ENCODE data around the gene PANX2. TPM values are rescaled to one million over a fixed set of nuclear protein-coding genes. Genes with fewer than 3 reads are reported as not detected.

Gene PANX2
- total RNA-seq, 2 donors from 2014 or later, result 3.8 to 8.0 TPM

DNA sequence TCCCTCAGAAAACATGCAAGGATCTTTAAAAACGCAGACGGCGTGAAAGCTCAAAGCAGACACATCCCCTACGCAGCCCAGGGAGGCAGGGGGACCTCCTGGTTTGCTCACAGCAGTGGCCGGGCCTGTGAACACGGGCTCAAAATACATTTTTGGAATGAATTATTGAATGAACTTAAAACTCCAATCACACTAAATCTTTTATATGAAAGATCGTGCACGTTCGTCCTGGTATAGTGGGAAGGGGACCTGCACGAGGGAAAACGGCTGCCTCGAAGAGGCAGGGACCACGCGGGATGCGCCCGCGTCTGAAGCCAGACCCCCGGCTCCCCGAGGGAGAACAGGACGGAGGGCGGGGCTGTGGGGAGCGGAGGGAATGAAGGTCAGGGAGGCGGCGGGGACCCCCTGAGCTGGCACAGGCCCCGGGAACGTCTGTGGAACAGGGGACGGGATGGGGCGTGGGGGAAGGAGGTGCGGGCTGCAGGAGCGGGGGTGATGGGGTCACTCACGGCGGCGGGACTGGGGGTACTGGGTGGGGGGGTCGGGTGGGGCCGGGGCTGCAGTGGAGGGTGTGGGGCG lies 1.3 kb upstream of the PANX2 start:
- Mint-ChIP-seq H3K27ac (no peak overlapping the region), H3K4me3 (peak overlapping the region; percentile 67 to 83), H3K27me3 (ENCODE audit: low read depth) (peaks cover 41% of the 10 kb centered on the region), H3K4me1 (ENCODE audit: low read depth) (peaks cover 6% of the 10 kb centered on the region), H3K9me3 (peaks cover 0 to 2% of the 10 kb centered on the region in 2 donors), H3K36me3 (ENCODE audit: insufficient read depth in 2 of 2) (peaks cover 0 to 4% of the 10 kb centered on the region in 2 donors)
- DNase-seq (no peak), ATAC-seq (replicated peaks in 1 of 2) (no peak)

DNA sequence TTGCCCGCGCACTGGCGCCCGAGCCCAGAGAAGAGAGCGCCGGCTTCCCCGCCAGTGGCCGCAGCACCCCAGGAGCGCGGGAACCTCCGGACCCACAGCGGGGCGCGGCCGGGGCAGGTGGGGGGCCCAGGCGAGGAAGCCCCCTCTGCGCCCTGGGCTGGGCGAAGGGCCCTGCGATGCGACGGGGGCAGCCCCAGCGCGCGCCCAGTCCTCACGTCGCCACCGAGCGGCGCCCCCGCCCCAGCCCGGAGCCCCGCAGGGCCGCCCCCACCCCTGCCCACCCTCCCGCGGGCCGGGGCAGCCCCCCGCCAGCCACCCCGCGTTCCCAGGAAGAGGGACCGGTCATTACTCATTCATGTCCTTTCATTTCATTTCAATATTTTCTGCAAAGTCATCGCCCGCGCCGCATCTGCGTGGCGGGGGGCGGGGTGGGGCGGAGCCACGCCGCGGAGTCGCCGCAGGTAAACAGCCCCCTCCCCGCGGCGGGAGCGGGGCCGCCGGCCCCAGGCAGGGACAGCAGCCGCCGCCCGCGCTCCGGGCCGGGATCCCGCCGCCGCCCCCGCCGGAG lies 673 bp upstream of the PANX2 start:
- H3K4me3 Mint-ChIP-seq, result peak overlapping the region; percentile 52 to 59
- DNase-seq (peak; percentile 65 to 78), ATAC-seq (replicated peaks in 1 of 2) (peak; percentile 79 to 84)
- H3K27me3 Mint-ChIP-seq (ENCODE audit: low read depth), result peaks cover 39% of the 10 kb centered on the region
- H3K27ac Mint-ChIP-seq, result no peak overlapping the region
- peaks cover 0 to 2% of the 10 kb centered on the region in 2 donors for H3K9me3 Mint-ChIP-seq
- H3K4me1 Mint-ChIP-seq (ENCODE audit: low read depth), result peaks cover 6% of the 10 kb centered on the region
- peaks cover 0 to 4% of the 10 kb centered on the region in 2 donors for H3K36me3 Mint-ChIP-seq (ENCODE audit: insufficient read depth in 2 of 2)

DNA sequence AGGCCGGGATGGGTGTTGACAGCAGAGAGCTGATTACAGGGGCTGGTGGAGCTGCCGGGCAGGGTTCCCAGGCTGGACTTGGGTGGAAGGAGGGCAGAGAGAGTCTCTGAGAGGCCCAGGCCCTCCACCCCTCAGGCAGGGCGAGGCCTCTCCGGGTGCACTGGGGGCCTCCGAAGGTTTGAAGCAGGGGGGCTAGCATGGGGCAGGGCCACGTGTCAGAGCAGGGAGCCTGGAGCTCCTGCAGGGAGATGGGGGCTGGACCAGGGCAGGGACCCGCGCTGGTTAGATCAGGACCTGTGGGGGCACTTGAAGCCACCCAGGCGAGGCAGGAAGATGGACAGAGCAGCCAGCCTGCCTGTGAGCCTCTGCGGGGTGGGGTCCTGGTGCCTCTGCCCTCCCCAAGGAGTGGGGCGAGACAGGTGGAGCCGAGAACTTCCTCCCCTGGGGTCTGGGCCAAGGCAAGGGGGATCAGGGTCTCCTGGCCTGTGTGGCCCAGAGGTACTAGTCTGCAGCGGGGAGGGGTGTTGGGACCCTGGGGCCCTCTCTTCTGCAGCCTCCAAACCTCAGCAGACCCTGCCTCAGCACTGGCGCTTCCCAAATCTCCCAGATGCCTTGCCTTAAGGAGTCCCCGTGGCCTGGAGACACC lies 911 bp downstream of the PANX2 start:
- Mint-ChIP-seq H3K36me3 (ENCODE audit: insufficient read depth in 2 of 2) (peaks cover 0 to 3% of the 10 kb centered on the region in 2 donors), H3K4me1 (ENCODE audit: low read depth) (peaks cover 6% of the 10 kb centered on the region), H3K27ac (no peak overlapping the region)

DNA sequence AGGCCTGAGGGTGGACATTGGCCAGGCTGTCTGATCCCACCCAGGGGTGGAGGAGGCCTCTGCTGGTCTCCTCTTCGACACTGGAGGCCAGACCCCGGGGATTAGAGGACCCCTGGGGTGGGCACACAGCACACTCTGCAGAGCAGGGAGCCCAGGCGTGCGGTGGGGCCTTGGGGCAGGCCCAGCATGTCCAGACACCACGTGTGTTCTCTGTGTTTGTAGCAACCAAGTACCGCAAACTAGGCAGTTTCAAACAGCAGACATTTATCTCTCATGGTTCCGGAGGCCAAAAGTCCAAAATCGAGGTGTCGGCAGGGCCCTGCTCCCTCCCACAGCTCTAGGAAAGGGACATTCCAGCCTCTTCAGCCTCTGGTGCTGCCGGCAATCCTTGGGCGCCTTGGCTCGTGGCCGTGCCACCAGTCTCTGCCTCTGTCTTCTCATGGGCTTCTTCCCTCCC lies 1.5 kb downstream of the PANX2 start:
- DNase-seq (no peak), ATAC-seq (replicated peaks in 1 of 2) (no peak)
- Mint-ChIP-seq H3K27me3 (ENCODE audit: low read depth) (peaks cover 39% of the 10 kb centered on the region), H3K36me3 (ENCODE audit: insufficient read depth in 2 of 2) (peaks cover 0 to 3% of the 10 kb centered on the region in 2 donors), H3K4me3 (peak overlapping the region; percentile 13 to 27), H3K27ac (no peak overlapping the region), H3K4me1 (ENCODE audit: low read depth) (peaks cover 6% of the 10 kb centered on the region), H3K9me3 (no peaks in the 10 kb centered on the region)

More for the DNA sequence above, 911 bp downstream of the PANX2 start:
- no peak for ATAC-seq (replicated peaks in 1 of 2)
- no peak for DNase-seq
- Mint-ChIP-seq H3K9me3 (peaks cover 0 to under 1% of the 10 kb centered on the region in 2 donors), H3K4me3 (peak overlapping the region; percentile 80 to 81), H3K27me3 (ENCODE audit: low read depth) (peaks cover 39% of the 10 kb centered on the region)

DNA sequence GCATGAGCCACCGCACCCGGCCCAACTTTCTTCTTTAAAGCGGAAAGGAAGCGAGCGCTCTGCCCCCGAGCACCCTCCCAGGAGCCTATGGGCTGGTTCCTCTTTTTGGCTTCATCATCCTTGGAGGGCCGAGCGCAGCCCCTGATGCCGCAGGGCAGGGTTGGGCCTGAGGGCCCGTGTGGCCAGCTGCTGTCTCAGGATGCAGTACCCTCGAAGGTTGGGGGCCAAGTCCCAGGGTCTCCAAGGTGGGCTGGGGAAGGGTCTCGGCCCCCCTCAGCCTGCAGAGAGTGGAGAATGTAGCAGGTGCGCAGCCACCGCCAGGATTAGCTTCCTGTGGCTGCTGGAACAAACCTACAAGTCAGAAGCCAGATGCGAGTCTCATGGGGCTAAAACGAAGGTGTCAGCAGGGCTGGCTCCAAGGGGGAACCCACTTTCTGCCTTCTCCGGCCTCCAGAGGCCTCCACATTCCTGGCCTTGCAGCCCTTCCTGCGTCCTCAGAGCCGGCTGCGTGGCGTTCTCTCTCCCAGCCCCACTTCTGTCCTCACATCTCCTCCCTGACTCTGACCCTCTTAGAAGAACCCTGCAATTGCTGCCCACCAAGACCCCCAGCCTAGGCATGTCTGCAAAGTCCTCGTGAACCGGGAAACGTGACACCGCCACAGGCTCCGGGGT lies 2.9 kb downstream of the PANX2 start:
- Mint-ChIP-seq H3K4me1 (ENCODE audit: low read depth) (peaks cover 6% of the 10 kb centered on the region), H3K27me3 (ENCODE audit: low read depth) (peaks cover 29% of the 10 kb centered on the region), H3K4me3 (no peak overlapping the region), H3K27ac (no peak overlapping the region), H3K36me3 (ENCODE audit: insufficient read depth in 2 of 2) (peaks cover 0 to 3% of the 10 kb centered on the region in 2 donors), H3K9me3 (no peaks in the 10 kb centered on the region)
- DNase-seq (no peak), ATAC-seq (replicated peaks in 1 of 2) (no peak)

DNA sequence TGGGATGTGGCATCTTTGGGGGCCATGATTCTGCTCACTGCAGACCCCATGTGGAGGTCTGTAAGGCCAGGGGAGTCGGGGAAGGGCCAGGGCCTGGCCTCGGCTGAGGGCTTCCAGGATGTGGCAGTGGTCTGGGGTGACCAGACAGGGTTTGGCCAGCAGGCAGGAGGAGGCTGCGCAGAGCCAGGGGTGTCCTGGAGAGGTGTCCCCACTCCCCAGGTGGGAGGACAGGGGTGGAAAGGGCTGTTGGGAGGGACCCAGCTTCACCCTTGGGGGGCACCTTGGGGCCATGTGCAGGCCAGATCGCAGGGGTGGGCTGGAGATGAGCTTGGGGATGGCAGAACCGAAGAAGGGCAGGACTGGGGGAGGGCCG lies 3.4 kb downstream of the PANX2 start:
- no peak for DNase-seq
- Mint-ChIP-seq H3K27me3 (ENCODE audit: low read depth) (peaks cover 23% of the 10 kb centered on the region), H3K4me1 (ENCODE audit: low read depth) (peaks cover 5% of the 10 kb centered on the region), H3K27ac (no peak overlapping the region), H3K36me3 (ENCODE audit: insufficient read depth in 2 of 2) (peaks cover 0 to 3% of the 10 kb centered on the region in 2 donors), H3K4me3 (no peak overlapping the region), H3K9me3 (no peaks in the 10 kb centered on the region)
- no peak for ATAC-seq (replicated peaks in 1 of 2)

DNA sequence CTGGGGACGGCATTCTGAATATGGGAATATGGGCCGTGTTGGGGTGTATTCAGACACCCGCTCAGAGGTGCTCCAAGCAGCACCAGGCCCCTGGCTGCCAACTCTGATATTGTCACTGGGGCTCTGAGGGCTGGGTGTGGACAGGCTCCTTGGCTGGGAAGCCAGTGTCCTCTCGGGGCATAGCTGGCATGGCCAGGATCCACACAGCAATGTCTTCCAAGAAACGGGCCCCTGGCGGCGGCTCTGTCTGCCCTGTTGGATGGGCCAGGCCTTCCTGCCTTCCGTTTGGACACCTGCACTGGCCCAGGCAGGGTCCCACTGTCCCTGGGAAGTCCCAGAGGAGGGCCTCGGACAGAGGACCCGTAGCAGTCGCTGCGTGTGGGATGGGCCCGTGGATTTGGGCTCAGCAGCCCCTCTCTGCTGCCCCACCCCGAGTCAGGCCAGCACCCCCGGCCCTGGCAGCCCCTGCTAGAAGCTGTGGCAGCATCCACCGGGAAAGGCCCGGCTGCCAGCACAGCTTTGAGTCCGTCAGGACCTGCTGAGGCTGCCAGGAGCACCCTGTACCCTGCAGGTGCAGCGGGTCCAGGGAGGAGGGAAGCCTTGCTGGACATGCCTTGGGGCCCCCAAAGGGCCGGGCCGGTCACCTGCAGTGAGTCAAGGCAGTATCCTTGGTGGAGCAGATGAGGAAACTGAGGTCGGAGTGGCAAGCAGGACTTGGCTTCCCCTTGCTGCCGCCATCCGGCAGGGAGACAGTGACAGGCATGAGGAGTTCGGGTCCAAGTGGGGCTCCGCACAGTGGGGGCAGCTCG lies 4.1 kb downstream of the PANX2 start:
- DNase-seq (no peak), ATAC-seq (replicated peaks in 1 of 2) (no peak)
- no peak overlapping the region for H3K27ac Mint-ChIP-seq
- no peaks in the 10 kb centered on the region for H3K4me1 Mint-ChIP-seq (ENCODE audit: low read depth)
- no peaks in the 10 kb centered on the region for H3K9me3 Mint-ChIP-seq
- peaks cover 0 to 3% of the 10 kb centered on the region in 2 donors for H3K36me3 Mint-ChIP-seq (ENCODE audit: insufficient read depth in 2 of 2)
- peaks cover 19% of the 10 kb centered on the region for H3K27me3 Mint-ChIP-seq (ENCODE audit: low read depth)
- H3K4me3 Mint-ChIP-seq, result no peak overlapping the region

DNA sequence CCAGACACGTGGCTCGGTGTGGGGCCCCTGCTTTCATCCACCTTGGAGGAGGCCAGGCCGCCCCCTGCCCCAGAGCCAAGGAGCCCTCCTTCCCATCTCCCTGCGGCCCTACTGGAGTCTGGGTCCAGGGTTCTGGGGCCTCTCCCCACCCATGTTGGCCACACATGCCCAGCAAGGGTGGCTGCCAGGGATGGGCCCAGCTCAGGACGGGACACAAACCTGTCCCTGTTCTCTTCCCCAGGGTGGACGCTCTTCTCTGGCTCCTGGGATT lies 4.6 kb downstream of the PANX2 start:
- H3K9me3 Mint-ChIP-seq, result no peaks in the 10 kb centered on the region
- H3K27me3 Mint-ChIP-seq (ENCODE audit: low read depth), result peaks cover 19% of the 10 kb centered on the region
- no peak overlapping the region for H3K27ac Mint-ChIP-seq
- no peaks in the 10 kb centered on the region for H3K4me1 Mint-ChIP-seq (ENCODE audit: low read depth)
- ATAC-seq (replicated peaks in 1 of 2) (no peak), DNase-seq (no peak)
- peaks cover 0 to 3% of the 10 kb centered on the region in 2 donors for H3K36me3 Mint-ChIP-seq (ENCODE audit: insufficient read depth in 2 of 2)
- no peak overlapping the region for H3K4me3 Mint-ChIP-seq

DNA sequence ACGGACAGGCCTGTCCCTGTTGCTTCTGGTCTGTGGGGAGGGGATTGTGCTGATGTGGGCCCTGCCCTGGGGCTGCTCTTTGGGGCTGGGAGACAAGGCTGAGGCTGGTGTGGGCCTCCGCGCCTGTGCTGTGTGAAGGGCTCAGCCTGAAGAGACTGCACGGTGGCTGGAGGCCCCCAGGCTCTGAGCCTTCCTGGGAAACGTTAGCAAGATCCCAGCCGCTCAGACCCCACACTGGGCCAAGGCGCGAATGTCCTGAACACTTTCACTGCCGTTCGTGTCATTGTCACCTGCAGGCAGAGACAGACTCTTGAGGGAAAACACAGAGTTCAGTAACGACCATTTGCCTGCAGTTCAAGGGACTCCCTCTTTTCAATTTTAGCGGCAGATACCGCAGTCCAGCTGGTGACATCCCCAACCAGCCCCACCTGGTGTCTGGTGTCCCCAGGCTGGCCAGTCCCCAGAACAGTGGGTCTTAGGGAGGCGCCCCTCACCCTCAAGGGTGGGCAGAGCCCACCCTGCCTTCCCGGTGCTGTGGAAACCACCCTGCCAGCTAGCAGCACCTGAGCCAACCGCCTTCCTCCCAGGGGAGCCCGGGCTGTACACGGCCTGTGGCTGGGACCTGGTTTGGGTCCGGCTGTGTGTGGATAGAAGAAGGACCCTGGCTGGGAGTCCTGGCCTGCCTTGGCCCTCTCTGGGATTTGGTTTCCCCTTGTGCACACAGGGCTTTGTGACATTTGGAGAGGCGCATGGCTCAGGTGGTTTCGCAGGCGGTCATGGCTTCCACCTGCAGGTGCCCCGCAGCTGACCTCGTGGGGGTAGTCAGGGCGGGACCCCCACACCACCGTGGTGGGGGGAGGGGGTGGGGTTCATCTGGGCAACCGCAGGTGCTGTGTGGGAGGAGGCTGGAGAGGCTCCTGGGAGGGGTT lies 5.7 kb downstream of the PANX2 start:
- no peak overlapping the region for H3K4me3 Mint-ChIP-seq
- no peaks in the 10 kb centered on the region for H3K9me3 Mint-ChIP-seq
- peaks cover 15% of the 10 kb centered on the region for H3K27me3 Mint-ChIP-seq (ENCODE audit: low read depth)
- ATAC-seq (replicated peaks in 1 of 2) (no peak), DNase-seq (no peak)
- H3K36me3 Mint-ChIP-seq (ENCODE audit: insufficient read depth in 2 of 2), result no peaks in the 10 kb centered on the region
- no peaks in the 10 kb centered on the region for H3K4me1 Mint-ChIP-seq (ENCODE audit: low read depth)
- no peak overlapping the region for H3K27ac Mint-ChIP-seq

DNA sequence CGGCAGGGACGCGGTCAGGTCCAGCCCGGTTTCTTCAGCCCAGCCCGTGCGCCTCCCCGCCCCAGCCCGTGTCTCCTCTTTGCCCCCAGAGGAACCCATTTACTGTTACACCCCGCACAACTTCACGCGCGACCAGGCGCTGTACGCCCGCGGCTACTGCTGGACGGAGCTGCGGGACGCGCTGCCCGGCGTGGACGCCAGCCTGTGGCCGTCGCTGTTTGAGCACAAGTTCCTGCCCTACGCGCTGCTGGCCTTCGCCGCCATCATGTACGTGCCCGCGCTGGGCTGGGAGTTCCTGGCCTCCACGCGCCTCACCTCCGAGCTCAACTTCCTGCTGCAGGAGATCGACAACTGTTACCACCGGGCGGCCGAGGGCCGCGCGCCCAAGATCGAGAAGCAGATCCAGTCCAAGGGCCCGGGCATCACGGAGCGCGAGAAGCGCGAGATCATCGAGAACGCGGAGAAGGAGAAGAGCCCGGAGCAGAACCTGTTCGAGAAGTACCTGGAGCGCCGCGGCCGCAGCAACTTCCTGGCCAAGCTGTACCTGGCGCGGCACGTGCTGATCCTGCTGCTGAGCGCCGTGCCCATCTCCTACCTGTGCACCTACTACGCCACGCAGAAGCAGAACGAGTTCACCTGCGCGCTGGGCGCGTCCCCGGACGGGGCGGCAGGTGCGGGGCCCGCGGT lies 6.5 kb downstream of the PANX2 start:
- H3K27ac Mint-ChIP-seq, result no peak overlapping the region
- no peaks in the 10 kb centered on the region for H3K36me3 Mint-ChIP-seq (ENCODE audit: insufficient read depth in 2 of 2)
- peaks cover 11% of the 10 kb centered on the region for H3K27me3 Mint-ChIP-seq (ENCODE audit: low read depth)
- H3K9me3 Mint-ChIP-seq, result no peaks in the 10 kb centered on the region
- no peak overlapping the region for H3K4me3 Mint-ChIP-seq
- no peaks in the 10 kb centered on the region for H3K4me1 Mint-ChIP-seq (ENCODE audit: low read depth)
- DNase-seq (no peak), ATAC-seq (replicated peaks in 1 of 2) (no peak)

DNA sequence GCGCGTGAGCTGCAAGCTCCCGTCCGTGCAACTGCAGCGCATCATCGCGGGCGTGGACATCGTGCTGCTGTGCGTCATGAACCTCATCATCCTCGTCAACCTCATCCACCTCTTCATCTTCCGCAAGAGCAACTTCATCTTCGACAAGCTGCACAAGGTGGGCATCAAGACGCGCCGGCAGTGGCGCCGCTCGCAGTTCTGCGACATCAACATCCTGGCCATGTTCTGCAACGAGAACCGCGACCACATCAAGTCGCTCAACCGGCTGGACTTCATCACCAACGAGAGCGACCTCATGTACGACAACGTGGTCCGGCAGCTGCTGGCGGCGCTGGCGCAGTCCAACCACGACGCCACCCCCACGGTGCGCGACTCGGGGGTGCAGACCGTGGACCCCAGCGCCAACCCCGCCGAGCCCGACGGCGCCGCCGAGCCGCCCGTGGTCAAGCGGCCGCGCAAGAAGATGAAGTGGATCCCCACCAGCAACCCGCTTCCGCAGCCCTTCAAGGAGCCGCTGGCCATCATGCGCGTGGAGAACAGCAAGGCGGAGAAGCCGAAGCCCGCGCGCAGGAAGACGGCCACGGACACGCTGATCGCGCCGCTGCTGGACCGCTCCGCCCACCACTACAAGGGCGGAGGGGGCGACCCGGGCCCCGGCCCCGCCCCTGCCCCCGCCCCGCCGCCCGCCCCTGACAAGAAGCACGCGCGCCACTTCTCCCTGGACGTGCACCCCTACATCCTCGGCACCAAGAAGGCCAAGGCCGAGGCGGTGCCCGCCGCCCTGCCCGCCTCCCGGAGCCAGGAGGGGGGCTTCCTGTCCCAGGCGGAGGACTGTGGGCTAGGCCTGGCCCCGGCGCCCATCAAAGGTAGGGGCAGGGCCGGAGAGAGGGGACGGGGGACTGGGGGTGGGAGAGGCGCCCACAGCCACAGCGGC lies 7.3 kb downstream of the PANX2 start:
- no peaks in the 10 kb centered on the region for H3K9me3 Mint-ChIP-seq
- ATAC-seq (replicated peaks in 1 of 2) (no peak), DNase-seq (no peak)
- no peak overlapping the region for H3K27ac Mint-ChIP-seq
- no peaks in the 10 kb centered on the region for H3K36me3 Mint-ChIP-seq (ENCODE audit: insufficient read depth in 2 of 2)
- H3K27me3 Mint-ChIP-seq (ENCODE audit: low read depth), result peaks cover 3% of the 10 kb centered on the region
- no peak overlapping the region for H3K4me3 Mint-ChIP-seq
- no peaks in the 10 kb centered on the region for H3K4me1 Mint-ChIP-seq (ENCODE audit: low read depth)

Data from activated T-cell treated with anti-CD3 and anti-CD28 coated beads, Interleukin-2, amount 50 U/mL, for 72 hours (primary cell).